Parathyroid adenoma (tissue), 2 donors: ENCODE results near the gene ASMT.
A peak's percentile ranks its signal among the peaks of the same experiment; 100 is the strongest.

ENCODE experiments used
- H2AFZ ChIP-seq: fragments of 300-600 bp; sonication (generic); one replicate; pipeline ENCODE4 v1.7.0; 2017; ENCODE audit warnings: antibody characterized with exemption, mild to moderate bottlenecking
- H3K27ac ChIP-seq: fragments of 300-600 bp; sonication (generic); one replicate; pipeline ENCODE4 v1.7.0; 2017
- H3K27me3 ChIP-seq: fragments of 300-600 bp; sonication (generic); one replicate; pipeline ENCODE4 v1.7.0; 2017; ENCODE audit warnings: low read length; ENCODE audit not compliant: control insufficient read depth, insufficient read depth
- H3K36me3 ChIP-seq: fragments of 300-600 bp; sonication (generic); one replicate; pipeline ENCODE4 v1.7.0; 2017; ENCODE audit warnings: low read length; ENCODE audit not compliant: control insufficient read depth, insufficient read depth
- H3K4me1 ChIP-seq: fragments of 300-600 bp; sonication (generic); one replicate; pipeline ENCODE4 v1.7.0; 2017; ENCODE audit warnings: control low read depth
- H3K4me2 ChIP-seq: fragments of 300-600 bp; sonication (generic); one replicate; pipeline ENCODE4 v1.7.0; 2017; ENCODE audit warnings: low read length
- H3K4me3 ChIP-seq: fragments of 300-600 bp; sonication (generic); one replicate; pipeline ENCODE4 v1.7.0; 2017; ENCODE audit warnings: low read depth, low read length
- H3K79me2 ChIP-seq: fragments of 300-600 bp; sonication (generic); one replicate; pipeline ENCODE4 v1.7.0; 2017; ENCODE audit warnings: control low read depth
- H3K9ac ChIP-seq: fragments of 300-600 bp; sonication (generic); one replicate; pipeline ENCODE4 v1.7.0; 2017; ENCODE audit warnings: mild to moderate bottlenecking
- H3K9me3 ChIP-seq: fragments of 300-600 bp; sonication (generic); one replicate; pipeline ENCODE4 v1.7.0; 2017; ENCODE audit warnings: low read length; ENCODE audit not compliant: control insufficient read depth
- TF ChIP-seq, protein P1 (sequence below): fragments of 300-600 bp; sonication (generic); IDR thresholded peaks from one replicate; pipeline ENCODE4 v1.7.0; 2017; ENCODE audit warnings: antibody characterized with exemption, mild to moderate bottlenecking
- donor health status: primary hyperparathyroidism.

ASMT gene

DNA sequence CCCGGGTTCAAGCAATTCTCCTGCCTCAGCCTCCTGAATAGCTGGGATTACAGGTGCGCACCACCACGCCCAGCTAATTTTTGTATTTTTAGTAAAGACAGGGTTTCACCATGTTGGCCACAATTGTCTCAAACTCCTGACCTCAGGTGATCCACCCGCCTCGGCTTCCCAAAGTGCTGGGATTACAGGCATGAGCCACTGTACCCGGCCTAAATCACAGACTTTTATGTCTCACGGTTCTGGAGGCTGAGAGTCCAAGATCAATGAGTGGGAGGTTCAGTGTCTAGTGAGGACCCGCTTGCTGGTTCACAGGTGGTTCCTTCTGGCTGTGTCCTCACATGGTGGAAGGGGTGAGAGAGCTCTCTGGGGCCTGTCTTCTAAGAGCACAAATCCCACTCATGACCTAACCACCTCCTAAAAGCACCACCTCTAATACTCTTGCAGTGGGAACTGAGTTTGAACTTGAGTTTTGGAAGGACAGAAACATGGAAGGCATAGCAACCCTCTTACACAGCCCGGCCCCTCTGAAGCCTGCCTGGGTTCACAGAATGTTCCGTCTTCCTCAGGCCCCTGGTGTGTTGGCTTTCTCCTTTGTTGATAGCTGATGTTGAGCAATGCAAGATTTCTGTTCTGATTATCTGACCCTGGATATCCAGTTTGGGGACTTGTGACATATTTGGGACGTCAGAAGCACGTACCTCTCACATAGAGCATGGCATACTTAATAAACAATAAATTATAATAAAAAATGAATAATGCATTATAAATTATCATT, 25.3 kb upstream of the ASMT start:
- no peak overlapping the region for H3K4me2 ChIP-seq
- peaks cover 6% of the 10 kb centered on the region for H3K79me2 ChIP-seq
- H3K4me3 ChIP-seq, result no peak overlapping the region
- no peak overlapping the region for H2AFZ ChIP-seq
- H3K36me3 ChIP-seq, result no peaks in the 10 kb centered on the region
- no peak overlapping the region for H3K27ac ChIP-seq
- no peak overlapping the region for H3K9ac ChIP-seq
- H3K27me3 ChIP-seq, result no peaks in the 10 kb centered on the region
- H3K9me3 ChIP-seq, result no peaks in the 10 kb centered on the region
- no peaks in the 10 kb centered on the region for H3K4me1 ChIP-seq
- TF ChIP-seq, protein P1, sequence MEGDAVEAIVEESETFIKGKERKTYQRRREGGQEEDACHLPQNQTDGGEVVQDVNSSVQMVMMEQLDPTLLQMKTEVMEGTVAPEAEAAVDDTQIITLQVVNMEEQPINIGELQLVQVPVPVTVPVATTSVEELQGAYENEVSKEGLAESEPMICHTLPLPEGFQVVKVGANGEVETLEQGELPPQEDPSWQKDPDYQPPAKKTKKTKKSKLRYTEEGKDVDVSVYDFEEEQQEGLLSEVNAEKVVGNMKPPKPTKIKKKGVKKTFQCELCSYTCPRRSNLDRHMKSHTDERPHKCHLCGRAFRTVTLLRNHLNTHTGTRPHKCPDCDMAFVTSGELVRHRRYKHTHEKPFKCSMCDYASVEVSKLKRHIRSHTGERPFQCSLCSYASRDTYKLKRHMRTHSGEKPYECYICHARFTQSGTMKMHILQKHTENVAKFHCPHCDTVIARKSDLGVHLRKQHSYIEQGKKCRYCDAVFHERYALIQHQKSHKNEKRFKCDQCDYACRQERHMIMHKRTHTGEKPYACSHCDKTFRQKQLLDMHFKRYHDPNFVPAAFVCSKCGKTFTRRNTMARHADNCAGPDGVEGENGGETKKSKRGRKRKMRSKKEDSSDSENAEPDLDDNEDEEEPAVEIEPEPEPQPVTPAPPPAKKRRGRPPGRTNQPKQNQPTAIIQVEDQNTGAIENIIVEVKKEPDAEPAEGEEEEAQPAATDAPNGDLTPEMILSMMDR, result no peak

DNA sequence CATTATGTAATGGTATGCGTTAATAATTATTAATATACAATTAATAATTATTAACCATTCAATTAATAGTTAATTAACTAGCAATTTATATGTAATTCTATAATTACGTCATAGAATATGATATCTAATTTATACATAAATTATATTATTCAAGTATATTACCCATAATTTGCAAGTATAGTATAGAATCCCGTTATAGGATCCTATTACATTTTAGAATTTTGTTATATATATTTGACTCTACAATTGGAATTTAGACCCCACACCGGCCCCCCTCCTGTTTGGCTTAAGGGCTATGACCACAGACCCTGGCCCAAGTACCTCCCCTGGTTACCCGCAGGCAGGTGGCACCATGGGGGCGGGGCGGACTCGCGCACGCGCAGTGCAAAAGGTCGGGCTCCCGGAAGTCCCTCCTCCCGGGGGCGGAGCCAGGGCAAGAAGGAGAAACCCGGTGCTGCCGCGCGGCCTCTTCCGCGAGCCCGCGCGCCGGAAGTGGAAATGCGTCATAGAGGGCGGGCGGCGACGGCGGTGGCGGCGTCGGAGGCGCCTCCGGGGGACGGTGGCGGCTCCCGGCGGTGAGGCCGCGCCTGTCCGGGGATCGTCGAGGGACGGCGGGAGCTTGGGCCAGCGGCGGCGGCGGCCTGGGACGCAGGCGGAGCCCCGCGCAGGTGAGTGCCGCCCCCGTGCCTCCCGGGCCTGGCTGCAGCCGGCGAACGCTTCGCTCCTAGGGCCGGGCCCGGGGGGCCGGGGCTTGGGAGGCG, 23.6 kb upstream of the ASMT start, which contains the start of gene AKAP17A:
Gene AKAP17A, plus strand, starts transcription at position 503 of the 761 bp plus-strand sequence. CDS start 1,859 bp downstream, outside the sequence.
- H3K9ac ChIP-seq, result peak within 1 kb of the TSS; percentile 19
- peak within 1 kb of the TSS; percentile 52 for H3K4me3 ChIP-seq
- no peaks in the 10 kb centered on the region for H3K9me3 ChIP-seq
- H3K27me3 ChIP-seq, result no peaks in the 10 kb centered on the region
- peaks cover 14% of the 10 kb centered on the region for H3K79me2 ChIP-seq
- no peaks in the 10 kb centered on the region for H3K4me1 ChIP-seq
- no peak within 1 kb of the TSS for H2AFZ ChIP-seq
- H3K36me3 ChIP-seq, result no peaks in the 10 kb centered on the region
- H3K4me2 ChIP-seq, result peak within 1 kb of the TSS; percentile 82
- TF ChIP-seq, protein P1, result peak; percentile 7
- H3K27ac ChIP-seq, result peak within 1 kb of the TSS; percentile 61

DNA sequence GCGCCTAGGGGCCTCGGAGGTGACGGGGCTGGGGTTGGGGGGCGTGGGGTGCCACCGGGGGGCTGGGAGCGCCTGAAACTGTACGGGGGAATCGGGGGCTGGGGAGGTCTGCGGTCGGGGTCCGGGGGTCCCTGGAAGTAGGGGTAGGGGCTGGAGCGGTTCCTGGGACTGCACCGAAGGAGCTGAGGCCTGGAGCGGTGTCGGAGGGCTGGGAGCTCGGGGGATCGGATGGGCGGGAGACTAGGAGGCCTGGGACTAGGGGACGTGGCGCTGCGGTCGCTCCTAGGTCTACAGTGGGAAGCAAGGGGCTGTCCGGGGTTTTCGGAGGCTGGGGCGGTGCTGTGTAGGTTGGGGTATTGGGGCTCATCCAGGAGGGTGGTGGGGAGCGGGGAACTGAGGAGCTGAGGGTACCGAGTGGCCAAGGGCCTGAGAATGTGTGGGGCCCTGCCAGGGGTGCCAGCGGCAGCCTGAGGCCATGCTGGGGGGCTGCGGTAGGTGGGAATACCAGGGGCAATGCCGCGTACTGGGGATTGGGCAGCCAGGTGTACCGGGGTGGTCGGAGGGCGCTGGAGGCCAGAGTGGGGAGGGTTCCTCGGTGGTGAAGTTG, 22.9 kb upstream of the ASMT start:
- no peaks in the 10 kb centered on the region for H3K27me3 ChIP-seq
- H3K9ac ChIP-seq, result peak overlapping the region; percentile 19
- TF ChIP-seq, protein P1, result no peak

DNA sequence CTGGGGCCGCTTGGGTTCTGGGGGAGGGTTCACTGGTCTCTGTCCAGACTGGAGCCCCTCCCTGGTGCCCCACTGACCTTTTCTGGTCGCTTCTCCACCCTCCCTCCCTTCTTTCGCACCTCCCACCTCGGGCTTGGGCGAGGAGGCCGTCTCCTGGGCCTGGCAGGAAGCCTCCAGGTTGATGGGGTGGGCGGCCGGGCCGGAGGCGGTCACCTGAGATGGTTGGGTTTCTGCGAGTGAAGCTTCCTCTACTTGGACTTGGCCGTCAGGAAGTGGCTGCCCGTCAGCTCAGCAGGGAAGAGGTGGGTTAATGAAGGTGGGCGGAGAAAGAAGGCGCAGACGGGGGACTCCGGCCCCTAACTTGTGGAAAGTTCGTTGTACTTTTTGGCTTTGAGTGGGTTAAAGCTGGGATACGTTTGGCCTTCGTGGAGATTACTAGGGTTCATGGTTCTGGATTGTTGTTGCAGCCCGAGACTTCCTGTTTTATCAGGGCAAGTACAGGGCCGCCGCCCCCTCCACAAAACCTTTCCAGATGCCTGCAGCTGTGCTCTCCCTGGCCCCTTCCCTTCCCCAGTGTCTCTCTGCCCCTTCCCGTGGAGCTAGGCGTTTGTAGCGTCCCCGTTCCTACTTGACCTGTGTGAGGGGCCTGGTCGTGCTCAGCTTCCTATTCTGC, 22.3 kb upstream of the ASMT start:
- H3K27me3 ChIP-seq, result no peaks in the 10 kb centered on the region
- TF ChIP-seq, protein P1, result no peak

More for the DNA sequence above, 22.9 kb upstream of the ASMT start:
- Histone ChIP-seq H3K27ac (peak overlapping the region; percentile 61), H3K9me3 (no peaks in the 10 kb centered on the region), H3K79me2 (peaks cover 14% of the 10 kb centered on the region), H2AFZ (no peak overlapping the region), H3K4me1 (no peaks in the 10 kb centered on the region), H3K4me2 (peak overlapping the region; percentile 82), H3K36me3 (no peaks in the 10 kb centered on the region), H3K4me3 (peak overlapping the region; percentile 52)

More for the DNA sequence above, 22.3 kb upstream of the ASMT start:
- Histone ChIP-seq H3K4me1 (no peaks in the 10 kb centered on the region), H3K4me3 (peak overlapping the region; percentile 52), H3K4me2 (peak overlapping the region; percentile 82), H3K9ac (peak overlapping the region; percentile 19), H3K27ac (peak overlapping the region; percentile 61), H3K36me3 (no peaks in the 10 kb centered on the region), H3K79me2 (peaks cover 14% of the 10 kb centered on the region), H2AFZ (no peak overlapping the region), H3K9me3 (no peaks in the 10 kb centered on the region)
